Sigmoid colon (tissue), 7 donors: Measurements from ENCODE around the gene TMPRSS6. TPM values are rescaled to one million over a fixed set of nuclear protein-coding genes. Genes with fewer than 3 reads are reported as not detected.

Source experiments
- DNase-seq: peaks from one replicate; pipeline ENCODE4 v3.0.0-alpha.2; 2019
- H3K27ac ChIP-seq, 4 donors: fragments of 200-600 bp; sonication (generic); one replicate each; pipeline ENCODE4 v1.5.1; 2016 to 2019; ENCODE audit warnings: mild to moderate bottlenecking in 1 of 4
- H3K27me3 ChIP-seq, 3 donors: fragments of 200-600 bp; sonication (generic); one replicate each; pipeline ENCODE4 v1.5.1; 2019; ENCODE audit warnings: mild to moderate bottlenecking in 1 of 3
- H3K36me3 ChIP-seq, 4 donors: fragments of 200-600 bp; sonication (generic); one replicate each; pipeline ENCODE4 v1.5.1; 2016 to 2019
- H3K4me1 ChIP-seq, 4 donors: fragments of 200-600 bp; sonication (generic); one replicate each; pipeline ENCODE4 v1.5.1; 2017 to 2019
- H3K4me3 ChIP-seq, 4 donors: fragments of 200-600 bp; sonication (generic); one replicate each; pipeline ENCODE4 v1.5.1; 2017 to 2019; ENCODE audit warnings: mild to moderate bottlenecking in 2 of 4, moderate library complexity in 1 of 4
- H3K9me3 ChIP-seq, 4 donors: fragments of 200-600 bp in 3 of 4; sonication (generic) in 3 of 4; one replicate each; pipeline versions ENCODE4 v1.5.1 to v1.6.1; 2013 to 2019
- CTCF ChIP-seq, 4 experiments: fragments of 450-650 bp in 3 of 4; fragments of 200-600 bp in 1 of 4; IDR thresholded peaks; one replicate each; pipeline ENCODE4 v1.5.1; 2016 to 2019; ENCODE audit warnings: antibody characterized with exemption in 4 of 4, mild to moderate bottlenecking in 3 of 4, moderate library complexity in 2 of 4
- EP300 ChIP-seq, 4 donors: sonication (generic); formaldehyde crosslinking; IDR thresholded peaks; one replicate each; pipeline ENCODE4 v1.6.1; 2017; ENCODE audit warnings: antibody characterized with exemption in 4 of 4
- POLR2A ChIP-seq, 2 donors: fragments of 450-650 bp; IDR thresholded peaks; one replicate each; pipeline ENCODE4 v1.6.1; 2016; ENCODE audit warnings: antibody characterized with exemption in 2 of 2, mild to moderate bottlenecking in 2 of 2, moderate library complexity in 2 of 2
- POLR2AphosphoS5 ChIP-seq, 4 donors: sonication (generic); formaldehyde crosslinking; IDR thresholded peaks; one replicate each; pipeline ENCODE4 v1.6.1; 2017; ENCODE audit warnings: antibody characterized with exemption in 4 of 4
- WGBS, 2 donors: extraction: QIAGEN DNeasy Blood & Tissue Kit; methylation state at CpG; one replicate each; pipeline ENCODE4 v1.1.7; 2013; 5-methylcytosine and 5-hydroxymethylcytosine counted together
- intact Hi-C: fragments of 100-400 bp; cut with DNase I; formaldehyde crosslinking; loops from one replicate; pipeline ENCODE4 v1.15.1; 2023
- polyA plus RNA-seq, 3 donors: library from polyadenylated mRNA; stranded (reverse); fragments of 200-250 nt; gene quantifications; one replicate each; pipeline ENCODE4 v1.2.3, GENCODE V29; 2013
- total RNA-seq, 4 donors: library from RNA; depleted of rRNA; stranded (reverse); fragments of >200 nt; gene quantifications; one replicate each; pipeline ENCODE4 v1.1.0, GENCODE V29; 2016
- donor health status: healthy with polysubstance abuse.
- donor health status: Bipolar disorder and iron deficiency.
- donor health status: healthy.

TMPRSS6 gene
- total and polyA plus RNA-seq, 7 donors = 0.79 to 1.8 TPM; not detected in 5

- no peak for DNase-seq
- Histone ChIP-seq H3K4me3 (no peak overlapping the region), H3K9me3 (no peaks in the 10 kb centered on the region), H3K4me1 (no peaks in the 10 kb centered on the region), H3K27me3 (peaks cover 0 to 35% (median 0%) of the 10 kb centered on the region in 3 donors), H3K36me3 (no peaks in the 10 kb centered on the region), H3K27ac (no peak overlapping the region)
- 92 to 94% methylated on average over 6 of the region's 6 CpGs for WGBS, 2 donors
- intact Hi-C loops = no loop called here
- TF ChIP-seq EP300 (IDR thresholded peaks at IDR 0.05) (no peak), POLR2AphosphoS5 (IDR thresholded peaks at IDR 0.05) (no peak), CTCF (IDR thresholded peaks at IDR 0.05) (no peak), POLR2A (IDR thresholded peaks at IDR 0.05) (no peak)
Measured at GRCh38 chr22:37080438-37080837, 29.1 kb downstream of the TMPRSS6 start.

- 62 to 79% methylated on average over 15 of the region's 15 CpGs for WGBS, 2 donors
- Histone ChIP-seq H3K4me1 (no peaks in the 10 kb centered on the region), H3K36me3 (no peaks in the 10 kb centered on the region), H3K27ac (no peak overlapping the region), H3K9me3 (no peaks in the 10 kb centered on the region), H3K4me3 (no peak overlapping the region), H3K27me3 (peaks cover 0 to 37% (median 0%) of the 10 kb centered on the region in 3 donors)
- intact Hi-C loops = loop anchor here (5.0 kb wide), 1 partner anchor 118 kb away; no protein-coding TSS in a partner anchor
- TF ChIP-seq POLR2AphosphoS5 (IDR thresholded peaks at IDR 0.05) (no peak), EP300 (IDR thresholded peaks at IDR 0.05) (no peak), POLR2A (IDR thresholded peaks at IDR 0.05) (no peak), CTCF (IDR thresholded peaks at IDR 0.05) (no peak)
- DNase-seq = no peak
Measured at GRCh38 chr22:37079668-37080171, 29.8 kb downstream of the TMPRSS6 start.

GRCh38 chr22:37079158-37079557 is 30.4 kb downstream of the TMPRSS6 start:
- H3K9me3 ChIP-seq = no peaks in the 10 kb centered on the region
- DNase-seq = no peak
- intact Hi-C loops = loop anchor here (5.0 kb wide), 1 partner anchor 118 kb away; no protein-coding TSS in a partner anchor
- no peaks in the 10 kb centered on the region for H3K4me1 ChIP-seq
- H3K27me3 ChIP-seq = peaks cover 0 to 43% (median 0%) of the 10 kb centered on the region in 3 donors
- H3K4me3 ChIP-seq = no peak overlapping the region
- no peaks in the 10 kb centered on the region for H3K36me3 ChIP-seq
- no peak overlapping the region for H3K27ac ChIP-seq
- TF ChIP-seq CTCF (IDR thresholded peaks at IDR 0.05) (no peak), POLR2A (IDR thresholded peaks at IDR 0.05) (no peak), POLR2AphosphoS5 (IDR thresholded peaks at IDR 0.05) (no peak), EP300 (IDR thresholded peaks at IDR 0.05) (no peak)
- 65 to 71% methylated on average over 5 of the region's 5 CpGs for WGBS, 2 donors

GRCh38 chr22:37077802-37078448 is 31.6 kb downstream of the TMPRSS6 start:
- H3K27ac ChIP-seq = no peak overlapping the region
- no peak for DNase-seq
- H3K36me3 ChIP-seq = no peaks in the 10 kb centered on the region
- H3K27me3 ChIP-seq = peaks cover 0 to 49% (median 0%) of the 10 kb centered on the region in 3 donors
- WGBS, 2 donors = 18 to 26% methylated on average over 15 of the region's 15 CpGs
- TF ChIP-seq CTCF (IDR thresholded peaks at IDR 0.05) (peak; percentile 22 to 68 (median 66)), EP300 (IDR thresholded peaks at IDR 0.05) (no peak)
- no peaks in the 10 kb centered on the region for H3K4me1 ChIP-seq
- intact Hi-C loops = loop anchor here (5.0 kb wide), 1 partner anchor 119 kb away; no protein-coding TSS in a partner anchor
- H3K4me3 ChIP-seq = no peak overlapping the region
- no peaks in the 10 kb centered on the region for H3K9me3 ChIP-seq
